Brain microvascular endothelial cell (primary cell): ENCODE measurements around the gene PCDH15.

Experiments used
- DNase-seq: peaks from one replicate; pipeline ENCODE4 v3.0.0-alpha.2; 2020
- H3K27ac ChIP-seq: fragments of 250-450 bp; sonication (Bioruptor Pico); 2 replicates; pipeline ENCODE4 v1.5.1; 2020; ENCODE audit warnings: mild to moderate bottlenecking, moderate library complexity
- H3K27me3 ChIP-seq: fragments of 250-450 bp; sonication (Bioruptor Pico); replicated peaks from 2 replicates; pipeline ENCODE4 v1.5.1; 2020; ENCODE audit warnings: mild to moderate bottlenecking
- H3K36me3 ChIP-seq: fragments of 250-450 bp; sonication (Bioruptor Pico); replicated peaks from 2 replicates; pipeline ENCODE4 v1.5.1; 2020; ENCODE audit warnings: mild to moderate bottlenecking
- H3K4me3 ChIP-seq: 2 replicates; pipeline ENCODE4 v1.5.1; 2011; ENCODE audit warnings: low read depth, mild to moderate bottlenecking, control low read depth, low read length, moderate library complexity
- in situ Hi-C: cut with HindIII; loops from 2 replicates; pipeline ENCODE4 v1.10.0; 2017; ENCODE audit warnings: low sequenced_read_pairs, low pct_ligation_motif_present
- TF ChIP-seq, protein P1 (sequence below): IDR thresholded peaks from 2 replicates; pipeline ENCODE4 v1.5.1; 2011; ENCODE audit warnings: low read depth, mild to moderate bottlenecking, moderate library complexity, low read length, control low read depth, inconsistent platforms; ENCODE audit errors: missing control alignments

The PCDH15 gene

DNA sequence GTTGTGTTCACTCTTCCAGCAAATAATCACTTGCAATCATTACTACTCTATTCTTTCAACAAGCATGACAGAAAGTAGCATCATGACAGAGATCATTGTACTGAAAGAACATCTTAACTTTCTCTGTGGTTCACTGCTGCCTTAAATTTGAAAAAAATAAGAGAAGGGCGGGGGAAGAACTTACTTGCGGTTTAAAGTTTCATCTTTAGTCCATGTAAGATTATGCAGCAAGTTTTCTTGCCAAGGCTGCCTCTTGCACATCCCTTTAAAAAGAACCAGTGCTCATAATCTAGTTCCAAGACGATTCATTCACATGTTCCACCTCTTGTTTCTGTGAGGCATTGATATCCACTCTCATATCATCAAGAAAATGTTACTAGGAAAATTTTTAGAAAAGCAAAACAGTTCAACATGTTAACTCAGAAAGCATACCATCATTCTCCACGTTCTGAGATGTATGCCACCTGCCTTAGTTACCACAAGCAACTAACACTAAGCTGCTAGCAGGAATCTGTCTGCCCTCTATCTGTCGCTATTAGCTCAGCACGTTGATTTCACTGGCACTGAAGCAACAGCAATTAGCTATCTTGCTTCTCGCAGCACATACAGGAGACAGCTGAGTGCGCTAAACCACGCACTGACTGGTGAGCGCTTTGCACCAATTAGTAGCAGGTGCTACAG is at the start of gene PCDH15:
TSS of gene PCDH15 (minus strand) at position 491 of the 681 bp plus-strand sequence. CDS start 136,969 bp downstream, outside the sequence.
- Histone ChIP-seq H3K27ac (no peak within 1 kb of the TSS), H3K27me3 (no peaks in the 10 kb centered on the region), H3K4me3 (no peak within 1 kb of the TSS), H3K36me3 (no peaks in the 10 kb centered on the region)
- in situ Hi-C loops, result no loop called here
- DNase-seq, result no peak
- TF ChIP-seq, protein P1, sequence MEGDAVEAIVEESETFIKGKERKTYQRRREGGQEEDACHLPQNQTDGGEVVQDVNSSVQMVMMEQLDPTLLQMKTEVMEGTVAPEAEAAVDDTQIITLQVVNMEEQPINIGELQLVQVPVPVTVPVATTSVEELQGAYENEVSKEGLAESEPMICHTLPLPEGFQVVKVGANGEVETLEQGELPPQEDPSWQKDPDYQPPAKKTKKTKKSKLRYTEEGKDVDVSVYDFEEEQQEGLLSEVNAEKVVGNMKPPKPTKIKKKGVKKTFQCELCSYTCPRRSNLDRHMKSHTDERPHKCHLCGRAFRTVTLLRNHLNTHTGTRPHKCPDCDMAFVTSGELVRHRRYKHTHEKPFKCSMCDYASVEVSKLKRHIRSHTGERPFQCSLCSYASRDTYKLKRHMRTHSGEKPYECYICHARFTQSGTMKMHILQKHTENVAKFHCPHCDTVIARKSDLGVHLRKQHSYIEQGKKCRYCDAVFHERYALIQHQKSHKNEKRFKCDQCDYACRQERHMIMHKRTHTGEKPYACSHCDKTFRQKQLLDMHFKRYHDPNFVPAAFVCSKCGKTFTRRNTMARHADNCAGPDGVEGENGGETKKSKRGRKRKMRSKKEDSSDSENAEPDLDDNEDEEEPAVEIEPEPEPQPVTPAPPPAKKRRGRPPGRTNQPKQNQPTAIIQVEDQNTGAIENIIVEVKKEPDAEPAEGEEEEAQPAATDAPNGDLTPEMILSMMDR, result peak; percentile 62

GRCh38 chr10:54843932-54844331 is 42.9 kb upstream of the PCDH15 start:
- no peak for DNase-seq
- TF ChIP-seq, protein P1, result no peak
- H3K36me3 ChIP-seq, result no peaks in the 10 kb centered on the region
- H3K27ac ChIP-seq, result no peak overlapping the region
- no peaks in the 10 kb centered on the region for H3K27me3 ChIP-seq
- no peak overlapping the region for H3K4me3 ChIP-seq
- in situ Hi-C loops, result no loop called here

- no peaks in the 10 kb centered on the region for H3K36me3 ChIP-seq
- no peak overlapping the region for H3K4me3 ChIP-seq
- no peak for DNase-seq
- TF ChIP-seq, protein P1, result no peak
- in situ Hi-C loops, result no loop called here
- H3K27ac ChIP-seq, result no peak overlapping the region
- no peaks in the 10 kb centered on the region for H3K27me3 ChIP-seq
Measured at GRCh38 chr10:54843085-54843646, 42.1 kb upstream of the PCDH15 start.

DNA sequence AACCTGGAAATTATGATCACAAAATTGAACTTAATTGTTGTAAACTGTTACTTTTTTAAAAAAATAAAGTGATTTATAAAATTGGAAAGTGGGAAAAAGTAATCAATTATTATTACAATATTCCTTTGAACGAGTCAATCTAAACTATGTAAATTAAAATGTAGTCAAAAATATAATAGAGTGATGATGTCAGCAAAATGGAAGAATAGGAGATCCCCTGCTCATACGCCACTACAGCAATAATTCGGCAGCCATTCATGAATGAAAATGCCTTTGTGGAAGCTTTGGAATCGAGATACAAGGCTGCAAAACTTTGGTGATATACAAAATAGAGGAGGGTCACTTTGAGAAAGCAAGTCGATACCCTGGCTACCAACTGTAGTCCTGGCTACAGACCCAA is 36.4 kb upstream of the PCDH15 start:
- Histone ChIP-seq H3K4me3 (no peak overlapping the region), H3K27ac (no peak overlapping the region)
- in situ Hi-C loops, result no loop called here

GRCh38 chr10:54833029-54833428 is 32.0 kb upstream of the PCDH15 start:
- H3K27me3 ChIP-seq, result no peaks in the 10 kb centered on the region
- H3K4me3 ChIP-seq, result no peak overlapping the region
- no peak overlapping the region for H3K27ac ChIP-seq
- no peak for DNase-seq
- TF ChIP-seq, protein P1, result no peak
- in situ Hi-C loops, result no loop called here
- no peaks in the 10 kb centered on the region for H3K36me3 ChIP-seq

More for the DNA sequence above, 36.4 kb upstream of the PCDH15 start:
- no peak for DNase-seq
- Histone ChIP-seq H3K27me3 (no peaks in the 10 kb centered on the region), H3K36me3 (no peaks in the 10 kb centered on the region)
- TF ChIP-seq, protein P1, result no peak
